GM19463 (cell line): ENCODE measurements around the gene AEN.

Source experiments
- ATAC-seq: cut with Tn5 transposase; IDR thresholded peaks from one replicate; pipeline ENCODE4 v1.9.1; 2021; ENCODE audit warnings: mild to moderate bottlenecking, moderate library complexity; ENCODE audit not compliant: unreplicated experiment

The AEN gene

DNA sequence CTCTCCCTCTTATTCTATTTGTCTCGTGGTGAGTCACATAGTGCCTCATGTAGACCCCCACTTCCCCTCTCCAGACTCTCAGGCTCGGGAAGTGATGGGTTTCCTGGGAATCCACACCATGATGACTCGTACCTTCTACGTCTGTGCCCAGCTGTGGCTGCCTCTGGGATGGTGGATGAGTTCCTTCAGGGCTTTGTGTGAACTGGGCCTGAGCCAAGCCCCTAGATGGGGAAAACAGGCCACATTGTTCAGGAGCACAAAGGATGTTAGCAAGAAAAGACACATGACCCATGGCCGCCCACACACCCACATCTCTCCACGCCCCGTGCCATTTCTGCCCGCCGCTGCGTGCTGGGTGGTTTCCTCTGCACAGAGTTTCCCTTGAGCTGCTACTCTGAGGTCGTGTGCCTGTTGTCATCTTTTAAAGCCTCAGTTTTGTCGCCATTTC lies 28.2 kb downstream of the AEN start:
- peak; percentile 83 for ATAC-seq

DNA sequence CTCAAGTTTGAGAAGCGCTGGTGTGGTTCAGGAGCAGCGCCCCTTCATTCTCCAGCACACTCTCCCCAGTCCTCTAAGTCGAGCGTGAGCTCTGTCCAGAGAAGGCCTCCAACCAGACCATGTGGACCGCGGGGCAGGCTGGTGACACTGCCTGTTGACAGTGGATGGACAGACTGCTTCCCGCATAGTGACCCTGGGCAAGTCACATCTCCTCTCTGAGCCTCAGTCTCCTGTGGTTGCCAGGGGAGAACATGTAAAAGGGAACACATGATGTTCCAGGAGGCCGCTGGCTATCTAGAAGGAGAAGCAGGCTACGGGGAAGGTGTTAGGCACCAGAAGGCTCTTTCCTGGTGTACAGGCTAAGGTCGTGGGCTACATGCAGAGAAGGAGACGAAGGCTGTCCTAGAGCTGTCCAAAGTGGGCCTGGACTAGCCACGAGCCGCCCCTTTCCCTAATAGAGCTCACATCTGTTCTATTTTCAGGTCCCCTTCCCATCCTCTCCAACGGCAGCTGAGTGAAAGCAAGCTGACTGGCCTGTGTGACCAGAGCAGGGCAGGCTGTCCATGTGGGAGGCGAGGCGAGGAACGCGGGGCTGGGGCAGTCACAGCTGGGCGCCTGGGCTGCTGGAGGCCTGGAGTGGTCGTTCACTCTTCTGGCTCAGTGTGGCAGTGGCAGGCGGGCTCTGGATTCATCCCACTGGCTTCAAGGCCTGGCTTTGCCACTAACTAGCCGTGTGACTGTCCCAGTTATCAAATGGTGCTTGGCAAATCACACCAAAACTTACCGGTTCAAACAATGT lies 28.8 kb downstream of the AEN start:
- no peak for ATAC-seq

DNA sequence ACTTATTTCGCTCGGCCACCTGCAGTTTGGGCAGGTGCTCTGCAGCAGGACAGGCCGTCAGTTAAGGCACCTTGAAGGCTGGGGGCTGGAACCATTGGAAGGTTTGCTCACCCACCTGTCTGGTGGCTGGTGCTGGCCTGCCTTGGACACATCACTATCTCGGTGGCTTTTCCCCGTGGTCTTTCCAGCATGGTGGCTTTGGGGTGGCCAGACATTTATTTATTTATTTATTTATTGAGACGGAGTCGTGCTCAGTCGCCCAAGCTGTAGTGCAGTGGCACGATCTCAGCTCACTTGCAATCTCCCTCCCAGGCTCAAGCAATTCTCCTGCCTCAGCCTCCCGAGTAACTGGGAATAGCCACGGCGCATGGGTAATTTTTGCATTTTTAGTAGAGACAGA lies 29.4 kb downstream of the AEN start:
- no peak for ATAC-seq

DNA sequence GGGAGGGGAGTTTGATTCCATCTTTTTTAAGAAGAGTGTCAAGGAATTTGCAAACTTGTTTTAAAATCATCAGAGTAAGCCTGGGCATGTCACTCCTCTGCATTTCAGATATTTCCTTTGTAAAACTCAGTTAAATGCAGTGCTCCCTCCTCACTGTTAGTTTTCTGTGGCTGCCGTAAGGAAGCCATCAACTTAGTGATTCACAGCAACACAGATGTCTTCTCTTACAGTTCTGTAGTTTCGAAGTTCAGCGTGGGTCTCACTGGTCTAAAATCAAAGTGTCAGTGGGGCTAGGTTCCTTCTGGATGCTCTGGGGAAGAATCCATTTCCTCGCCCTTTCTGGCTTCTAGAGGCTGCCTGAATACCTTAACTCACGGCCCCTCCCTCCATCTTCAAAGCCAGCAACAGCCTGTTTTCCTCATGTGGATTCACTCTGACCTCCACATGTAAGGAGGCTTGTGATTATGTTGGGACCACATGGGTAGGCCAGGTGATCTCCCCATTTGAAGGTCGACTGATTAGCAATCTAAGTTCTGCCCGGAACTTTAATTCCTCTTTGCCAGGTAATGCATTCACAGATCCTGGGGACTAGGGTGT lies 30.1 kb downstream of the AEN start:
- ATAC-seq: no peak

DNA sequence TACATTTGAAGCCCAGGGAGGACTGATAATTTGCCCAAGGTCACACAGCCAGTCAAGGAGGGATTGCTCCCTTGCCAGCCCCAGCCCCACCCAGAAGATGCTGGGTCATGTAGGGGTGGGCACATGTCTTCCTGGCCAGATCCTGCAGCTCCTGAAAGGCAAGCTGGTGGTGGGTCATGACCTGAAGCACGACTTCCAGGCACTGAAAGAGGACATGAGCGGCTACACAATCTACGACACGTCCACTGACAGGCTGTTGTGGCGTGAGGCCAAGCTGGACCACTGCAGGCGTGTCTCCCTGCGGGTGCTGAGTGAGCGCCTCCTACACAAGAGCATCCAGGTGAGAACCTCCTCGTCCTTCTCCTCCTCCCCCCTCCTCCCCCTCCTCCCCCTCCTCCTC lies 30.8 kb downstream of the AEN start:
- no peak for ATAC-seq

DNA sequence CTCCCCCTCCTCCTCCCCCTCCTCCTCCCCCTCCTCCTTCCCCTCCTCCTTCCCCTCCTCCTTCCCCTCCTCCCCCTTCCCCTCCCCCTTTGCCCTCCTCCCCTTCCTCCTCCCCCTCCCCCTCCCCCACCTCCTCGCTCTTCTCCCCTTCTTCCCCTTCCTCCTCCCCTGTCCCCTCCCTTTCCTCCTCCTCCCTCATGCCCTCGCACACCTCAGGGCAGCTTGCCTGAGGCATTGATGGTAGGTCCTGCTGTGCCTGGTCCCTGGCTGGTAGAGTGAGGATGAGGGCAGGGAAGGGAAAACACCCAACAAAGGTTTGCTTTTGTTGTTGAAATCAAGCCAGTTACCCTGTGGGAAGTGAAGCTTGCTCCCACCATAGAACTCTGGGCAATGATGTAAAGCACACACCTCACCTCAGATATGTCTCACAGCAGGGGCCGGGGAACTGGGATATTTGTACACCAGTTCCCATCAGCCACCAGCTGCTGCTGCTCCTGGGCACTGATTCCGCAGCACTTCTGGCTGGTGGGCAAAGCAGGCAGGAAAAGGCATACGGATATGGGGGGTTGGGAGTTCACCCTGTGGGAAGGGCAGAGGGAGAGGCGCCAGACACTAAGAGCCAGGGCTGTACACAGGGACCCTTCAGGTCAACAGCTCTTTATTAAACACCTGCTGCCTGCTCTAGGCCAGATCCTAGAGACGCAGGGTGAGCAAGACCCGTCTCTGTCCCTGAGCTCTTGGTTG lies 31.5 kb downstream of the AEN start:
- ATAC-seq: no peak

DNA sequence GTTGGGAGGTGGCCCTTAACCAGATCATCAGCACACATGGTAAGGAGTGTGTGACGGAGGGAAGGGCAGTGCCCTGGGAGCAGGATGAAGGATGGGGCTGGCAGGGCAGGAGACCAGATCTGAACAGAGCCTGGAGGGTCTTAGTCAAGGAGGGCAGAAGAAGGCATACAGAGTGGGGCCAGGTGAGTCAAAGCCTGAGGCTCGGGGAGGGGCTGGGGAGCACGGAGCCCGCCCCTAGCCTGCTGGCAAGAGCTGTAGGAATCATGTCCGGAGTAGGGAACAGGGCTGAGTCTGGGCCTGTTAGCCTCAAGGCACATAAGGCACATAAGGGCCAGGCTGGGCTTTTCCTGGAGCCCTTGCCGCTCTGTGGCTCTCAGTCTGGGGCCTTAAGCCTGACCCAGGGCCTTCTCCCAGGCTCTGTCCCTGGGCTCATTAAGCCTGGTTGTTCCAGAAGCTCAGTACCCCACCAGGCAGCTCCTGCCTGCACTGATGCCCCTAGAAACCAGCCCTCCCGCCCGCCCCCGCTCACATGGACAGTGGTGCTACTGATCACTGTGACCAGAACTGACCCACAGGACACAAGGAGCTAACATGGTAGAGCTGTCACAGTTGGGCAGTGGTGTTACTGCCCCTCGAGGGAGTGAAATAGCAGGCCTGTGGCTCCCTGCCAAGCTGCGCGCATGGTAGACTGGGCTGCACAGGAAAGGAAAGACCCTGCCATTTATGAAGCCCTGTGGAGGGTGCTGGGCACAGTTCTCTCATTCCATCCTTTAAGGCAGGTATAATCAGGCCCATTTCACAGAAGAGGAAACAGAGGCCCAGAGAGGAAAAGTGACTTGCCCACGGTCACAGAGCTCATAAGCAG lies 32.3 kb downstream of the AEN start:
- ATAC-seq: no peak

DNA sequence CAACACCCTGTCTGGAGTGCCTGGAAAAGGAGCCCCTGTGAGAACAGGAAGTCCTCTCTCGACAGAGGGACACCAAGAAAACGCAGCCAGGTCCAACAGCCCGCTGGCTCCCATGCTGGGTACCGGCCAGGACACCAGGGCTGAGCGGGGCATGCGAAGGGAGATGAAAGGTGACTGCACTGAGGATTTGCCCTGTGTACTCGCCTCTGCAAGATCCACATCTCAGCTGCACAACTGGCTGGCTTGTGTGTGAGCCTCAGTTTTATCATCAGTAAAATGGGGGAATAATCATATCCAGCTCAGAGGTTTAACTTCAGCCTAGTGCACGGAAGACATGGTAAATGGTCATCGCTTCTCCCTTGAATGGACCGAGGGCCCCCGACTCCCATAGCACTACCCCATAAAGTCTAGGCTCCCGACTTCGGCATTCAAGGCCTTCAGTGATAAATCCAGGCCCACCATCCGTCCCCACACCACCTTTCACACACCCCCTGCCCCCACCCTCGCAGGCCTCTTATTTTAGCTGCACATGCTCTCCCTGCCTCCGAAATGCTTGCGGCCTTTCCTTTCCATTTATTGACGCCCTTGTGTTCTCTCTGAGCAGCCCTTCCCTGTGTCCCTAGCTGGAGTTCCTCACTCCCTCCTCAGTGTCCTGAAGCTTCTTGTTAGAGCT lies 33.4 kb downstream of the AEN start:
- ATAC-seq: no peak

DNA sequence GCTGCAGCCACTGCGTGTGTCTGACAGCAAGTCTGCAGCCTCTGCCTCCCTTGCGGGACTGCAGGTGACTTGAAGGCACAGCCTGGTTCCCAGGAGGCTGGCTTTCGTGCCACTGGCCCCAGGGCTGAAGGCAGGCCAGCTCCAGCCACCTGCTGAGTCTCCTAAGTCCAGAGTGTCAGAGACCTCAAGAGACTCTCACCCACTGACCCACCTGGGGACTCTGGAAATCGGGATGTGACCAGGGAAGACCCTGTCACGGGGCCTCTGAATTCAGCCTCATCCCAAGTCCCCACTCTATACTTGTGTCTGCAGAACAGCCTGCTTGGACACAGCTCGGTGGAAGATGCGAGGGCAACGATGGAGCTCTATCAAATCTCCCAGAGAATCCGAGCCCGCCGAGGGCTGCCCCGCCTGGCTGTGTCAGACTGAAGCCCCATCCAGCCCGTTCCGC lies 34.0 kb downstream of the AEN start:
- no peak for ATAC-seq

DNA sequence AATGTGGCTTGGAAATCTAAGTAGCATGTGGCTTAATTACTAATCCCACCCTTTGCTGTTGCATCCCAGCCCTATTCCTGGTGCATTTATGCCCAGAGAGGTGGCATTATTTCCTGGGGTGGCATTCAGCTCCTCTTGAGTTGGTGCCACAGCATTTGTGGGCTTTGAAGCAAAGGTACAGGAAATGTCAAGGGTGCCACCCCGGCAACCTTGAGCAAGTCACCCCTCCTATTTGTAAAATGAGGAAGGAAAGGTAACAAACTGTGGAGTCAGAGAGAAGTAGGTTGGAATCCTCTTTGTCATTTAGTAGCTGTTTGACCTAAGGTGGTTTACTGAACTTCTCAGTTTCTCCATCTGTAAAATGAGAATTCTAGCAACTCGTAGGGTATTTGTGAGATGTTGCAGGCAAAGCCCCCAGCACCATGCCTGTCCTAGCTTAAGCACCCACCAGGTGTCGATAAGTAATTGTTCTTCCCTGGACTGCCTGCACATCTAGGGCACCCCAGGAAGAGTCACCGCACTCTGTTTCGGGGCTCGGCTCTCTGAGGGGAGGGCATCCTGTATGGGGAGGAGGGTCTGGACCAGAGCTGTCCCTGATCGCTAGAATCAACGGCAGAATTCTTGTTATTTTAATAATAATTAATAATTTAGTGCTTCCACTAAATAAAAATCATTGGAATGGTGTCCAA lies 34.8 kb downstream of the AEN start:
- no peak for ATAC-seq

DNA sequence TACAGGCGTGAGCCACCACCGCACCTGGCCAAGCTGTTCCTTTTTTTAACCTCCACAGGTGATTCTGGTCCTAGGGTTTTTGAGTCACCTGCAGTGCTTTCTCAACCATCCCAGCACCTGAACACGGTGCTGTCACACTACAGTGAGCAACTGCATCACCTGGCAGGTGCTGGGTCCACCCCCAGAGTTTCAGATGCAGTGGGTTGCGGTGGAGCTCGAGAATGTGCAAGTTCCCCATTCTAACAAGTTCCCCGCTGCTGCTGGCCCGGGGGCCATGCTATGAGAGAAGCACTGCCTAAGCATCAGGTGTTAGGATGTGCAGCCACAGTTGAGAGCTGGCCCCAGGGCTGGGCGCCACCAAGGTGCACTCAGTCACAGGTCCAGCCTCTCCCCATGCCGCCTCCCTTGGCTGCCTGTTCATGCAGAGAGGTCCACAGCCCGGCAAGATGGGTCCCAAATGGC lies 35.7 kb downstream of the AEN start:
- ATAC-seq: peak; percentile 80

DNA sequence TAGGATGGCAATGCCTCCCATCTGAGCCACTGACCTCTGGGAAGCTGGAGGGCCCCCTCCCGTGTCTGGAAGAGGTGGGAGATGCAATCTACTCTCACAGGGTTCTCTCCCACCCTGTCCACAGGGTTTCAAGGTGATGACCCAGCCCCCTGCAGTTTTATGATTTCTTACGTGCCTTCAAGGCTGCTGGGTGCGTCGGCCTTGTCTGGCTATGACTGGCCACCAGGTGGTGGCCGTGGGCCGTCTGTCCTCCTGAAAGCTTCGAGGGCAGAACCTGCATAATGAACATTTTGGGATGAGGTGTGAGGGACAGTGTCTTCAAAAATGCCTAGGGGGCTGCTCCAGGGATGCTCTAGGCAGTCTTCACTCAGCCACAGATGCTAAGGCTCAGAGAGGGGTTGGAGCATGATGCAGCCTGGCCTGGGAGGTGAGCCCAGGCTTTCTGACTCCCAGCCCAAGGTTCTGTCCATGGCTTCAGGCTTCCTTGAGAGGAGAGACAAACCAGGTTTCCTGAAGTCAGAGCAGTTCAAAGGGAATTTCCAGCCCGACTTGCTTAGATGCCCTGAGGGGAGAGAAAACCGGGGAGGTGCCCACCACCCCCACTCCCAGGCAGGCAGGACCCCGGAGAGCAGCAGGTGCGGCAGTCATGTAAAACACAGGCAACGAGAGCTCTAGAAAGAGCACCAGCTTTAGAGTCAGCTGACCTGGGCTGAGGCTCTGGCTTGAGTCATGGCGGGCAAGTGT lies 36.4 kb downstream of the AEN start:
- ATAC-seq: peak; percentile 33

DNA sequence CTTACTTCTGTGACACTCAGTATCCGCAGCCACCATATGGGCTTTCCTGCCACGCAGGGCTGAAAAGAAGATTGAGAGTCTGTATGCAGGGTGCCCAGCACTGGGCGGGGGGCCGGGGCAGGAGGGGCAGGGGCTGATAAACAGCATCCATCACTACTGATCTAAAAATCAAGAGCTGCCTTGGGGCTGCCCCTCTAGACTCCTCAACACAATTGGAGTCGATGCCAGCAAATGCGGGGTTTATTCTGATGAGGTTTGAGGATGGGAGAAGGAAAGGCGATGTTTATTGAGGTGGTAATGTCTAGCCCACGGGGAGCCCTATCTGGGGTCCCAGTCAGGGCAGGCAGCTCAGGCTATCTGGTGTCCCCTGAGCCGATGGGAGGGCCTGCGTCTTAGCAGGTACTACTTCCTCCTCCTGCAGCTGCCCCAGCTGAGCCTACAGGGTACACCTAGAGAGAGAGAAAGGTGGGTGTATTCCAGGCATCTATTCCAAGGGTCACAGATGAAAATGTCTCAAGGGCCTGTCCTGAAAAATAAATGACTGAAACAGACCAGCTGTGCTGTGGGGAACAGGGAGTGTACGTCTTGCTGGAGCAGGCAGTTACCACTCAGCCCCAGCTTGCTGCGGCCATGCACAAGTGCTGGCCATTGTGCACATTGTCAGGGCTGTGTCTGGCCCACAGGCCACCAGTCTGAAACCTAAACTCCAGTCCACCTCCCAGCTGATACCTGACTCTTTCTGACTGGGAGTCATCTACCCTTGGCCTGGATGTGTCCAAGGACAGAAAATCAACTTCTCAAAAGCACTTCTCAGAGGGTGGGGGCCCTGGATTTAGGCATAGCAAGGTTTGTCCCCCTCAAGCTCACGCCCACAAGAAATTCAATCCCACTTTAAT lies 37.2 kb downstream of the AEN start:
- no peak for ATAC-seq

DNA sequence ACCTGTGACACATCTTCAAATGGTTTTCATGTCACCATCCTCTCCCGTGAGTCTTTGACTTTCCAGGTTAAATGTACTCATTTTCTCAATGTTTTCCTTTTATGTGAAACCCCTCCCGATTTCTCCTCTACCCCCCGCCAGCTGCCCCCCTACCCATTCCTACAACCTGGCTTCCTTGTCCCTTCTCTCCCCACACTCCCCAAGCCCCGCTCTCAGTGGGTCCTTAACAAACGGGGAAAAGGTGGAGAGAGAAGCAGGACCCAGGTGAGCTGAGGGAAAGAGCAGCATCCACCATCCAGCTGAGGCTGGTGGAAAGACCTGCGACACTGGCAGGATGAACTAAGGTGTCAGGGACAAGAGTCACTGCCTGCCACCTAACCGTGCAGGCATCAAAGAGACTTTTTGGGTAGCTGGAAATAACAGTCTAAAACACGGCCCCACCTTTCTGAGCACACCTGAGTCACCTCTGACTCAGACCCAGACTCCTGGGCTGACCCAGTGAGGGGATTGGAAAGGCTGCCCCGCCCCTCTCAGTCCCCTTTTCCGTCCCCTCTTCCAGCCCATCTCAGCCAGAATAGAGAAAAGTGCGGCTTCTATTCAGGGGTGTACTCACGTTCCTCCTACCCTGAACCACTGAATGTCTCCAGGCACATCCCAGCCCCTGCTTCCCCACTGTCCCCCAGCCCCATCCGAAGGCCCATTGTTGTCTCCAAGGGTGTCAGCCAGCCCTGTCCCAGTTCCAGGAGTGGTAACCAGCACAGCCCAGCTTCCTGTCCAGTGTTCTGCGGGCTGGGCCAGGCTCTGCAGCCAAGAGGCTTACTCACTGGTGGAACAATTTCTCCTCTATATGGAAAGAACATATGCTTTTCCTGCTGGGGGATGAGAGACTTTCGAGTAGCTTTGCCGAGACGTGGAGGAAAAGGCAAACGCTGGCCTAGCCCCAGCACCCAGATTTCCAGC lies 38.1 kb downstream of the AEN start:
- no peak for ATAC-seq

DNA sequence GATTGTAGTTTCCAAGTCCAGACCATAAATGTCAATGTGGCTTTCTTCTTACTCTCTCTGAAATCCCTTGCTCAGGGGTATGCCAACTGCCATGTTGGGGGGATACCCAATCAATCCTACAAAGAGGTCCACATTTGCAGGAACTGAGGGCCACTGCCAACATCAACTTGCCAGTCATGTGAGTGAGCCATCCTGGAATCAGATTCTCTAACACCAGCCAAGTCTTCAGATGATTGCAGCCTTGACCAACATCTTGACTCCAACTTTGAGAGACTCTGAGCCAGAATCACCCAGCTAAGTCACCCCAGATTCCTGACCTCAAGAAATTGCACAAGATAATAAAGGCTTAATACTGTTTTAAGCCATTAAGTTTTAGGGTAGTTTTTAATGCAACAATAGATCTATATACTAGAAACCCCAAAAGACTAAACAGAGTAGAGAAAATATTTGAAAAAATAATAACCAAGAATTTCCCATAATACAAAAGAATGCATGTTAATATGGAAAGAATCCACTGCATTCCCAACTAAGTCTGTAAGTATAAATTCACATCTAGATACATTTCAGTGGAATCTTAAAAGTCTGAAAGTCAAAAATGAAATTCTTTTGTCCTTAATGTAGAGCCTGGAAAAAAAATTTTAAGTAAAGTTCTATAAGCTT lies 40.0 kb downstream of the AEN start:
- ATAC-seq: no peak
